ENCODE results near the gene TAF10. TPM values are rescaled to one million over a fixed set of nuclear protein-coding genes. Genes with fewer than 3 reads are reported as not detected.

The TAF10 gene
- total RNA-seq, 1 donor from 2014 or later = 143 TPM

GRCh38 chr11:6630632-6631291 lies 18.7 kb upstream of the TAF10 start:
- Mint-ChIP-seq H3K4me1 (no peaks in the 10 kb centered on the region), H3K27ac (ENCODE audit: unreplicated experiment) (no peak overlapping the region), H3K9me3 (no peaks in the 10 kb centered on the region), H3K4me3 (no peak overlapping the region), H3K27me3 (ENCODE audit: low read depth) (peaks cover 14% of the 10 kb centered on the region), H3K36me3 (ENCODE audit: low read depth) (peaks cover 28% of the 10 kb centered on the region)
- TF ChIP-seq CTCF (conservative IDR thresholded peaks at IDR 0.05) = no peak
- no peak for DNase-seq (ENCODE audit: low read depth, low spot score)

DNA sequence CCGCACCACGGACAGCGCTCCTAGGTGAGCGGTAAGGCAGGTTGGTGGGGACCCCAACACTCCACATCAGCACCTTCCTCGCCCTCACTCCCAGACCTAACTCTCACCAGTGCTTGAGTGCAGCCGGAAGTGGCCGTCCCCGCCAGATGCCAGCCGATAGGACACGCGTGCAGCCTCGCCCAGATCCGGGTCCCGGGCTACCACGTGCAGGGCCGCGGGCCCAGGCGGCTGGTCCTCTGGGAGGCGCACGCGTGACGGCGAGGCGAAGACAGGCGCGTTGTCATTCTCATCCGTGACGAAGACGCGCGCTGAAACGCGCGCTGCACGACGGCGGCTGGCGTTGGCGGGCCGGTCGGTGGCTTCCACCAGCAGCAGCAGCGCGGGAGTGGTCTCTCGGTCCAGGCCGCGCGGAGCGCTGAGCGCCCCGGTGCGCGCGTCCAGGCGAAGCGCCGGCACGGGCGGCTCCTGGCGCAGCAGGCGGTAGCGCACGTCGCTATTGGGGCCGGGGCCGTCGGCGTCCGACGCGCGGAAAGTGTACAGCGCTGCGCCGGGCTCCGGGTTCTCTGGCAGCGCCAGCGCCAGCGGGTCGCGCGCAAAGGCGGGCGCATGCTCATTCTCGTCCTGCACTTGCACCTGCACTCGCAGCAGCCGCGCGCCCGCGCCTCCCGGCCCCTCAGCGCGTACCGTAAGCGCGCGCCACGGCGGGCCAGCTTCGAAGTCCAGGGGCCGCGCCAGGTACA lies 18.0 kb upstream of the TAF10 start:
- Mint-ChIP-seq H3K27ac (ENCODE audit: unreplicated experiment) (no peak overlapping the region), H3K9me3 (no peaks in the 10 kb centered on the region), H3K4me3 (no peak overlapping the region), H3K36me3 (ENCODE audit: low read depth) (peaks cover 28% of the 10 kb centered on the region), H3K4me1 (no peaks in the 10 kb centered on the region), H3K27me3 (ENCODE audit: low read depth) (peaks cover 14% of the 10 kb centered on the region)
- TF ChIP-seq CTCF (conservative IDR thresholded peaks at IDR 0.05) = no peak
- no peak for DNase-seq (ENCODE audit: low read depth, low spot score)

- Mint-ChIP-seq H3K4me3 (no peak overlapping the region), H3K27me3 (ENCODE audit: low read depth) (peaks cover 14% of the 10 kb centered on the region), H3K4me1 (no peaks in the 10 kb centered on the region), H3K27ac (ENCODE audit: unreplicated experiment) (no peak overlapping the region), H3K9me3 (no peaks in the 10 kb centered on the region), H3K36me3 (ENCODE audit: low read depth) (peaks cover 29% of the 10 kb centered on the region)
- no peak for TF ChIP-seq CTCF (conservative IDR thresholded peaks at IDR 0.05)
- DNase-seq (ENCODE audit: low read depth, low spot score) = no peak
Measured at GRCh38 chr11:6629573-6629891, 17.5 kb upstream of the TAF10 start.

DNA sequence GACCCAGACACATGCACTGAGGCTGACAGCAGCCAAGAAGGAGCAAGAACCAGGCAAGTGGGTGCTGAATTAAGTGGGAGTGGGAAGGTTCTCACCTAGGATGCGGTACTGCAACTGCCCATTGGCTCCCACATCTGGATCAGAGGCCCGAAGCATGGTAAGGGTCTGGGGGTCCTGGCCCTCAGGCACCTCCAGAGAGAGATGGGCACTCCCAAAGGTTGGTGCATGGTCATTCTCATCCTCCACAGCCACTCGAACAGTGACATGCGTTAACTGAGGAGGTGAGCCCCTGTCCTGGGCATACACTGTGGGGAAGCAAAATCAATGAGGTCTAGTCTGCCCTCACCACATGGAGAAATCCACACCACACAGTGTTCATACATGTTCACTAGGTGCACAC lies 16.5 kb upstream of the TAF10 start:
- no peak overlapping the region for H3K4me3 Mint-ChIP-seq
- TF ChIP-seq CTCF (conservative IDR thresholded peaks at IDR 0.05) = no peak
- H3K9me3 Mint-ChIP-seq = no peaks in the 10 kb centered on the region
- no peaks in the 10 kb centered on the region for H3K4me1 Mint-ChIP-seq
- H3K36me3 Mint-ChIP-seq (ENCODE audit: low read depth) = peaks cover 32% of the 10 kb centered on the region
- peaks cover 14% of the 10 kb centered on the region for H3K27me3 Mint-ChIP-seq (ENCODE audit: low read depth)
- DNase-seq (ENCODE audit: low read depth, low spot score) = no peak
- H3K27ac Mint-ChIP-seq (ENCODE audit: unreplicated experiment) = no peak overlapping the region

DNA sequence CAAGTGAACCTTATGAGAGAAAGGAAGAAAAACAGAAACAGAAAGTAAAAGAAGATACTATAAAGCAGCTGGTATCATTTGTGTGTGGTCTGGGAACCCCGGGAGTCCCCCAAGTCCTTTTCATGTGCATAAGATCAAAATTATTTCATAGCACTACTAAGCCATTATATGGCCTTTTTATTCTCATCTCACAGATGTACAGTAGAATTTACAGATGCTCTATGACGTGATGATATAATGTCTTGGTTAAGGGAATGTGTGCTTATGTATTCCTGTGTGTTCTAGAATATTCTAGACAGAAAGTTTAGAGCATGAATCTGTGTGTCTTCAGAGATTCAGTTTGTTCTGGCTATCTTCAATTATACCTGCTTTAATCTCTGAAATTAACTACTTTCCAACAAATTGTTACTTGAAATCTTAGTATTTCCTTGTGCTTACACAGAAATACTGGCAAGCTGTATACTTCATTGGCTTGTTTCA lies 15.8 kb upstream of the TAF10 start:
- H3K4me3 Mint-ChIP-seq = no peak overlapping the region
- no peaks in the 10 kb centered on the region for H3K4me1 Mint-ChIP-seq
- DNase-seq (ENCODE audit: low read depth, low spot score) = no peak
- peaks cover 29% of the 10 kb centered on the region for H3K36me3 Mint-ChIP-seq (ENCODE audit: low read depth)
- peaks cover 14% of the 10 kb centered on the region for H3K27me3 Mint-ChIP-seq (ENCODE audit: low read depth)
- H3K27ac Mint-ChIP-seq (ENCODE audit: unreplicated experiment) = no peak overlapping the region
- no peaks in the 10 kb centered on the region for H3K9me3 Mint-ChIP-seq
- TF ChIP-seq CTCF (conservative IDR thresholded peaks at IDR 0.05) = no peak
